H1 (cell line): ENCODE measurements around the gene IL18BP. TPM values are rescaled to one million over a fixed set of nuclear protein-coding genes. Genes with fewer than 3 reads are reported as not detected.

Experiments
- CTCF ChIA-PET: fragments of 300-600 bp; sonication (Branson Sonifier 250); formaldehyde crosslinking; loops from one replicate; lab custom pipeline; 2021; ENCODE audit not compliant: partially characterized antibody; lab: Charles Lee
- POLR2A ChIA-PET: fragments of 300-600 bp; sonication (Branson Sonifier 250); formaldehyde crosslinking; loops from one replicate; lab custom pipeline; 2021; ENCODE audit warnings: inconsistent platforms; ENCODE audit not compliant: partially characterized antibody; lab: Charles Lee
- DNase-seq, 2 experiments: peaks; one replicate each; pipeline versions ENCODE4 v3.0.0 to v3.0.0-alpha.2; 2010 to 2022; ENCODE audit warnings: low spot score in 2 of 2, low read depth in 1 of 2, mixed read lengths in 1 of 2
- FAIRE-seq: peaks from 2 replicates; lab custom pipeline; 2011; peaks lifted over from hg19 to GRCh38; lab: Jason Lieb, UNC
- H2AFZ ChIP-seq: 2 replicates; pipeline ENCODE4 v1.8.1; 2012; ENCODE audit warnings: low read length, inconsistent platforms
- H2AK5ac ChIP-seq: 2 replicates; pipeline ENCODE4 v1.6.1; 2013; ENCODE audit warnings: low read depth, low read length
- H2BK120ac ChIP-seq: replicated peaks from 2 replicates; pipeline ENCODE3; 2013; ENCODE audit warnings: low read depth, low read length, inconsistent platforms
- H2BK12ac ChIP-seq: 2 replicates; pipeline ENCODE4 v1.6.1; 2013; ENCODE audit warnings: low read depth, low read length
- H2BK15ac ChIP-seq: 2 replicates; pipeline ENCODE4 v1.6.1; 2013; ENCODE audit warnings: low read length
- H2BK20ac ChIP-seq: 2 replicates; pipeline ENCODE4 v1.6.1; 2013; ENCODE audit warnings: low read length
- H2BK5ac ChIP-seq: 2 replicates; pipeline ENCODE4 v1.6.1; 2013; ENCODE audit warnings: low read depth, low read length
- H3K14ac ChIP-seq: 2 replicates; pipeline ENCODE4 v1.6.1; 2013; ENCODE audit warnings: inconsistent platforms; ENCODE audit not compliant: insufficient read length
- H3K18ac ChIP-seq: 2 replicates; pipeline ENCODE4 v1.6.1; 2013; ENCODE audit warnings: low read length; ENCODE audit errors: extremely low read depth
- H3K23ac ChIP-seq: 2 replicates; pipeline ENCODE4 v1.6.1; 2013; ENCODE audit warnings: inconsistent platforms; ENCODE audit not compliant: insufficient read length
- H3K23me2 ChIP-seq: 2 replicates; pipeline ENCODE4 v1.6.1; 2013; ENCODE audit warnings: low read depth, low read length
- H3K27ac ChIP-seq: 2 replicates; pipeline ENCODE4 v1.6.1; 2011; ENCODE audit warnings: low read depth, low read length, inconsistent platforms
- H3K27me3 ChIP-seq, 4 experiments: replicated peaks in 1 of 4; 1 replicate in 1 of 4; 2 replicates in 3 of 4; pipeline versions ENCODE4 v1.6.1 to v1.8.1; 2011 to 2013; ENCODE audit warnings: low read length in 3 of 4, mild to moderate bottlenecking in 3 of 4, inconsistent platforms in 2 of 4, mixed read lengths in 2 of 4, moderate library complexity in 1 of 4; ENCODE audit not compliant: control insufficient read depth in 3 of 4, insufficient read depth in 3 of 4; ENCODE audit errors: extremely low read depth in 1 of 4
- H3K36me3 ChIP-seq, 4 experiments: 2 replicates each; pipeline versions ENCODE4 v1.6.1 to v1.8.1; 2011 to 2013; ENCODE audit warnings: mild to moderate bottlenecking in 4 of 4, low read length in 3 of 4, moderate library complexity in 2 of 4, control low read depth in 1 of 4, inconsistent platforms in 1 of 4; ENCODE audit not compliant: insufficient read depth in 4 of 4, control insufficient read depth in 2 of 4
- H3K4ac ChIP-seq: replicated peaks from 2 replicates; pipeline ENCODE3; 2013; ENCODE audit warnings: low read length, low read depth, mixed read lengths, inconsistent platforms; ENCODE audit not compliant: insufficient read length
- H3K4me1 ChIP-seq, 4 experiments: replicated peaks in 1 of 4; 1 replicate in 1 of 4; 2 replicates in 3 of 4; pipeline versions ENCODE4 v1.6.1 to v1.8.1; 2011 to 2013; ENCODE audit warnings: low read length in 3 of 4, inconsistent platforms in 2 of 4, mixed read lengths in 1 of 4; ENCODE audit not compliant: insufficient read depth in 4 of 4, control insufficient read depth in 3 of 4
- H3K4me2 ChIP-seq, 2 experiments: 2 replicates each; pipeline versions ENCODE4 v1.6.1 to v1.8.1; 2011 to 2013; ENCODE audit warnings: low read depth in 2 of 2, low read length in 2 of 2, control low read depth in 1 of 2, inconsistent platforms in 1 of 2, mild to moderate bottlenecking in 1 of 2; ENCODE audit not compliant: insufficient read depth in 1 of 2
- H3K4me3 ChIP-seq, 4 experiments: fragments of 200-600, 300-600 bp in 1 of 4; sonication (generic), shearing (Covaris generic), sonication (Bioruptor Twin) in 1 of 4; 2 replicates each; pipeline versions ENCODE4 v1.5.1 to v1.8.1; 2011 to 2016; ENCODE audit warnings: low read length in 4 of 4, low read depth in 3 of 4, control low read depth in 2 of 4, inconsistent platforms in 2 of 4, mild to moderate bottlenecking in 2 of 4, mixed read lengths in 1 of 4, moderate library complexity in 1 of 4; ENCODE audit not compliant: insufficient read depth in 2 of 4; ENCODE audit errors: extremely low read depth in 1 of 4
- H3K56ac ChIP-seq: replicated peaks from 2 replicates; pipeline ENCODE3; 2013; ENCODE audit warnings: low read depth, mild to moderate bottlenecking, mixed read lengths, low read length, inconsistent platforms; ENCODE audit not compliant: insufficient read length
- H3K79me1 ChIP-seq: 2 replicates; pipeline ENCODE4 v1.6.1; 2013; ENCODE audit warnings: low read depth, low read length, control low read depth
- H3K79me2 ChIP-seq, 2 experiments: 2 replicates each; pipeline versions ENCODE4 v1.6.1 to v1.8.1; 2012 to 2013; ENCODE audit warnings: low read length in 2 of 2, mild to moderate bottlenecking in 2 of 2, inconsistent platforms in 1 of 2; ENCODE audit not compliant: insufficient read depth in 2 of 2, control insufficient read depth in 1 of 2
- H3K9ac ChIP-seq, 4 experiments: replicated peaks in 1 of 4; 1 replicate in 1 of 4; 2 replicates in 3 of 4; pipeline versions ENCODE4 v1.6.1 to v1.8.1; 2011 to 2013; ENCODE audit warnings: low read depth in 3 of 4, low read length in 3 of 4, control low read depth in 2 of 4, mild to moderate bottlenecking in 2 of 4, moderate library complexity in 2 of 4, inconsistent platforms in 1 of 4; ENCODE audit errors: extremely low read depth in 1 of 4
- H3K9me3 ChIP-seq, 2 experiments: 2 replicates each; pipeline versions ENCODE4 v1.6.1 to v1.8.1; 2012 to 2013; ENCODE audit warnings: mild to moderate bottlenecking in 2 of 2, moderate library complexity in 2 of 2, control low read depth in 1 of 2, inconsistent platforms in 1 of 2, low read depth in 1 of 2, low read length in 1 of 2, mixed read lengths in 1 of 2; ENCODE audit not compliant: insufficient read depth in 2 of 2
- H4K20me1 ChIP-seq, 2 experiments: replicated peaks in 1 of 2; 2 replicates each; pipeline versions ENCODE3 to v1.8.1; 2011 to 2013; ENCODE audit warnings: inconsistent platforms in 2 of 2, low read length in 2 of 2, mild to moderate bottlenecking in 1 of 2; ENCODE audit not compliant: insufficient read depth in 2 of 2, control insufficient read depth in 1 of 2
- H4K5ac ChIP-seq: 2 replicates; pipeline ENCODE4 v1.6.1; 2013; ENCODE audit warnings: low read length, low read depth, mixed read lengths, inconsistent platforms; ENCODE audit not compliant: insufficient read length
- H4K8ac ChIP-seq: 2 replicates; pipeline ENCODE4 v1.8.0; 2013; ENCODE audit warnings: mild to moderate bottlenecking, moderate library complexity, low read length, inconsistent platforms; ENCODE audit not compliant: insufficient read depth; ENCODE audit errors: extremely low read depth
- H4K91ac ChIP-seq: replicated peaks from 2 replicates; pipeline ENCODE3; 2013; ENCODE audit warnings: low read length, mixed read lengths, inconsistent platforms; ENCODE audit not compliant: insufficient read length
- SIRT6 ChIP-seq: IDR thresholded peaks from one replicate; pipeline ENCODE4 v1.7.1; 2012; ENCODE audit warnings: low read length, inconsistent platforms
- YY1 ChIP-seq: IDR thresholded peaks from 2 replicates; pipeline ENCODE4 v1.6.1; 2011; ENCODE audit warnings: low read depth, mild to moderate bottlenecking, low read length
- WGBS, 2 experiments: shearing (Covaris generic) in 1 of 2; methylation state at CpG; one replicate each; pipeline versions ENCODE4 v1.1.6 to v1.1.7; 2013 to 2015; ENCODE audit warnings: low lambda C conversion rate in 2 of 2, mixed read lengths in 2 of 2, inconsistent platforms in 1 of 2, low coverage in 1 of 2, missing lambda C conversion rate in 1 of 2; ENCODE audit not compliant: insufficient replicate concordance in 2 of 2, insufficient coverage in 1 of 2, insufficient read length in 1 of 2; ENCODE audit errors: extremely low coverage in 1 of 2, missing lambda C conversion rate in 1 of 2; 5-methylcytosine and 5-hydroxymethylcytosine counted together
- polyA plus RNA-seq, 7 experiments: library from polyadenylated mRNA; depleted of rRNA in 3 of 7; stranded (reverse) in 5 of 7; unstranded in 2 of 7; fragments of >200 nt in 5 of 7; fragments of 200-250 nt in 2 of 7; gene quantifications; 1 replicate in 5 of 7; 2 replicates in 1 of 7; 4 replicates in 1 of 7; pipeline versions ENCODE4 v1.2.1 to v1.2.3, GENCODE V29; 2011 to 2013; ENCODE audit warnings: missing spikeins in 2 of 7, mixed read lengths in 2 of 7
- total RNA-seq: library from RNA; stranded (reverse); fragmentation: NEBNext Ultra II Directional; extraction: Animal tissue kit (Norgen Biotek cat#: 25700); gene quantifications from 2 replicates; pipeline ENCODE4 v1.2.1, GENCODE V29; 2021

IL18BP gene
- total and polyA plus RNA-seq, 2 of the 8 experiments (the other 6 are each of a cell fraction or from before 2014, with no cell fraction given): 9.8 to 17.0 TPM

- H3K27ac ChIP-seq: no peak overlapping the region
- no peak for FAIRE-seq
- H3K79me2 ChIP-seq: no peaks in the 10 kb centered on the region; a peak in 1 of 4 replicates
- no peaks in the 10 kb centered on the region for H3K23me2 ChIP-seq
- no peaks in the 10 kb centered on the region for H3K27me3 ChIP-seq
- no peak overlapping the region for H3K4me3 ChIP-seq
- H4K91ac ChIP-seq: no peak overlapping the region
- H2BK15ac ChIP-seq: no peak overlapping the region
- H2BK5ac ChIP-seq: no peak overlapping the region
- no peak overlapping the region for H2AFZ ChIP-seq
- H2BK20ac ChIP-seq: no peak overlapping the region
- 83% methylated on average over 3 of the region's 3 CpGs; no CpG with 5 or more reads in 1 of the 2 experiments for WGBS, 2 experiments
- H4K20me1 ChIP-seq: peaks cover 3 to 5% of the 10 kb centered on the region in 2 experiments
- H3K4ac ChIP-seq: no peak overlapping the region
- no peak overlapping the region for H3K14ac ChIP-seq
- no peak for DNase-seq
- H4K5ac ChIP-seq: no peak overlapping the region
- no peak overlapping the region for H2AK5ac ChIP-seq
- no peak for TF ChIP-seq SIRT6
- no peak for TF ChIP-seq YY1
- TF ChIP-seq, all 59 proteins: peak for 0
- POLR2A ChIA-PET: interaction anchor here (1.2 to 1.8 kb wide), 2 partner anchors 16 to 24 kb away, joined by 3 to 5 read pairs; no protein-coding TSS in a partner anchor
- H3K9ac ChIP-seq: no peak overlapping the region
- no peak overlapping the region for H3K23ac ChIP-seq
- no peak overlapping the region for H3K18ac ChIP-seq
- H2BK12ac ChIP-seq: no peak overlapping the region
- peaks cover 5 to 10% (median 8%) of the 10 kb centered on the region in 4 experiments; a peak in 7 of 8 replicates for H3K36me3 ChIP-seq
- no peak overlapping the region for H3K56ac ChIP-seq
- CTCF ChIA-PET: interaction anchor here (1.3 to 5.4 kb wide), 2 partner anchors 13 to 100 kb away, joined by 5 to 54 read pairs; no protein-coding TSS in a partner anchor
- H4K8ac ChIP-seq: no peak overlapping the region
- H3K79me1 ChIP-seq: no peaks in the 10 kb centered on the region
- no peaks in the 10 kb centered on the region for H3K4me1 ChIP-seq
- H2BK120ac ChIP-seq: no peak overlapping the region
- no peaks in the 10 kb centered on the region for H3K9me3 ChIP-seq
- no peak overlapping the region for H3K4me2 ChIP-seq
Measured at GRCh38 chr11:71990701-71991100, 8.0 kb upstream of the IL18BP start.
